Measurements from ENCODE around the gene NASP.

DNA sequence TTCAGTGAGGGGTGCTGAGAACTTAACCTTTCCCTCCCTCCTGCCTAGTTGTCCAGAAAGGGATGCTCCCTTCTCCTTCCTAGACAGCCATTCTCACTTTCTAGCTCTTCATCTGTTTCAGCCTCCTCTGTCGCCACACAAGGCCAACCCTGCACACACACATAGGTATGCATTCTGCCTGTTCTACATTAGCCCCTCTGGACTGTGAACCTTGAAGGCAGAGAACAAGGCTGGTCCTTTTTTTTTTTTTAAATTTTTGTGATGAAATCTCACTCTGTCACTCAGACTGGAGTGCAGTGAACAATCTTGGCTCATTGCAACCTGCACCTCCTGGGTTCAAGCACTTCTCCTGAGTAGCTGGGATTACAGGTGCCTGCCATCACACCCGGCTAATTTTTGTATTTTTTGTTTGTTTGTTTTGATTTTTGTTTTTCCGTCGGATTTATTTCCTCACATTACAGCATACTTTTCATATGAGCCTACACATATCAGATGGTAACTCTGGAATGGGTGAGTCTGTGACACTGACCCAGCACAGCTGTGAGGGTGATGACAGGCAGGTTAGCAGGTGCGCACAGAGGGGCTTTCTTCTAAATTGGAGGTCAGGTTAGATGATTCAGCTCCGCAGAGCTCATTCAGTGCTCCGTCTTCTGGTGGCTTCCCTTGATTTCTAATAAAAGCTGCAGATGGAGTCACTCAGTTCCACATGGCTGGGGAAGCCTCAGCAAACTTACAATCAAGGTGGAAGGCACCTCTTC is 38.1 kb upstream of the NASP start:
- TF ChIP-seq, protein P1, sequence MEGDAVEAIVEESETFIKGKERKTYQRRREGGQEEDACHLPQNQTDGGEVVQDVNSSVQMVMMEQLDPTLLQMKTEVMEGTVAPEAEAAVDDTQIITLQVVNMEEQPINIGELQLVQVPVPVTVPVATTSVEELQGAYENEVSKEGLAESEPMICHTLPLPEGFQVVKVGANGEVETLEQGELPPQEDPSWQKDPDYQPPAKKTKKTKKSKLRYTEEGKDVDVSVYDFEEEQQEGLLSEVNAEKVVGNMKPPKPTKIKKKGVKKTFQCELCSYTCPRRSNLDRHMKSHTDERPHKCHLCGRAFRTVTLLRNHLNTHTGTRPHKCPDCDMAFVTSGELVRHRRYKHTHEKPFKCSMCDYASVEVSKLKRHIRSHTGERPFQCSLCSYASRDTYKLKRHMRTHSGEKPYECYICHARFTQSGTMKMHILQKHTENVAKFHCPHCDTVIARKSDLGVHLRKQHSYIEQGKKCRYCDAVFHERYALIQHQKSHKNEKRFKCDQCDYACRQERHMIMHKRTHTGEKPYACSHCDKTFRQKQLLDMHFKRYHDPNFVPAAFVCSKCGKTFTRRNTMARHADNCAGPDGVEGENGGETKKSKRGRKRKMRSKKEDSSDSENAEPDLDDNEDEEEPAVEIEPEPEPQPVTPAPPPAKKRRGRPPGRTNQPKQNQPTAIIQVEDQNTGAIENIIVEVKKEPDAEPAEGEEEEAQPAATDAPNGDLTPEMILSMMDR (IDR thresholded peaks at IDR 0.05) = no peak
- no peak for TF ChIP-seq POLR2A (IDR thresholded peaks at IDR 0.05)
